Mammary epithelial cell (primary cell): ENCODE measurements around the gene MACO1.

Source experiments
- EZH2 ChIP-seq: IDR thresholded peaks from 2 replicates; pipeline ENCODE4 v1.6.1; 2012; ENCODE audit warnings: low read length, inconsistent platforms, borderline replicate concordance
- TF ChIP-seq, protein P1 (sequence below), 2 donors: IDR thresholded peaks in 1 of 2; conservative IDR thresholded peaks in 1 of 2; 2 replicates each; pipeline ENCODE4 v1.5.1; 2011 to 2012; ENCODE audit warnings: inconsistent platforms in 2 of 2, low read length in 2 of 2, mild to moderate bottlenecking in 2 of 2, control low read depth in 1 of 2, low read depth in 1 of 2; ENCODE audit not compliant: insufficient read depth in 1 of 2; ENCODE audit errors: extremely low read depth in 1 of 2

DNA sequence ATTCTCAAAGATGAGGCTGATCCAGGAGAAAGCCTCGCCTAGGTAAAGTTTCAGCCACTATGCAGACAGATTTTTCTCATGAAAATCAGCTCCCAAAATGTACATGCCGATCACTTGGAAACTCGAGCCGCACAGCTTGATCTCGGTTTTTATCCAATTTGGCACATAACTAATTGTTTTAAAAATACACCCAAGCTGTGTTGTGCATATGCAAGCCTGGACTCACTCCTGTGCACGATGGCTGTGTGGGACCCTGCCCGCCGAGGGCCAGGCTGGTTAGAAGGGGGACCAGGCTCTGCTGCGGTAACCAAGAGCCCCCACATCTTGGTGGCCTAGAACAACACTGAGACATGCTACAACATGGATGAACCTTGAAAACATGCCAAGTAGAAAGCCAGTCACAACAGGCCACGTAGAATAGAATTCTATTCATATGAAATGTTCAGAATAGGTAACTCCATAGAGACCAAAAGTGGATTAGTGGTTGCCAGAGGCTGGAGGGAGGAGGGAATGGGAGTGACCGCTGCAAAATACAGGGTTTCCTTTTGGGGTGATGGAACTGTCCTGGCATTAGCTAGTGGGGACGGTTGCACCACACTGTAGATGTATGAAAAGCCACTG lies 96.6 kb downstream of the MACO1 start:
- TF ChIP-seq, protein P1, sequence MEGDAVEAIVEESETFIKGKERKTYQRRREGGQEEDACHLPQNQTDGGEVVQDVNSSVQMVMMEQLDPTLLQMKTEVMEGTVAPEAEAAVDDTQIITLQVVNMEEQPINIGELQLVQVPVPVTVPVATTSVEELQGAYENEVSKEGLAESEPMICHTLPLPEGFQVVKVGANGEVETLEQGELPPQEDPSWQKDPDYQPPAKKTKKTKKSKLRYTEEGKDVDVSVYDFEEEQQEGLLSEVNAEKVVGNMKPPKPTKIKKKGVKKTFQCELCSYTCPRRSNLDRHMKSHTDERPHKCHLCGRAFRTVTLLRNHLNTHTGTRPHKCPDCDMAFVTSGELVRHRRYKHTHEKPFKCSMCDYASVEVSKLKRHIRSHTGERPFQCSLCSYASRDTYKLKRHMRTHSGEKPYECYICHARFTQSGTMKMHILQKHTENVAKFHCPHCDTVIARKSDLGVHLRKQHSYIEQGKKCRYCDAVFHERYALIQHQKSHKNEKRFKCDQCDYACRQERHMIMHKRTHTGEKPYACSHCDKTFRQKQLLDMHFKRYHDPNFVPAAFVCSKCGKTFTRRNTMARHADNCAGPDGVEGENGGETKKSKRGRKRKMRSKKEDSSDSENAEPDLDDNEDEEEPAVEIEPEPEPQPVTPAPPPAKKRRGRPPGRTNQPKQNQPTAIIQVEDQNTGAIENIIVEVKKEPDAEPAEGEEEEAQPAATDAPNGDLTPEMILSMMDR (conservative IDR thresholded peaks at IDR 0.05 in 1 of 2, IDR thresholded peaks at IDR 0.05 in 1 of 2; ENCODE audit: extremely low read depth in 1 of 2, insufficient read depth in 1 of 2, low read depth in 1 of 2, low read length in 2 of 2) = no peak
- no peak for TF ChIP-seq EZH2
